HG03378 (cell line): ENCODE data around the gene HLTF.
"Not testable (repeated sequence)": the region's sequence is repeated elsewhere in the genome, so short reads cannot be mapped to it uniquely, and the experiment has no call there.

Source experiments
- ATAC-seq: cut with Tn5 transposase; IDR thresholded peaks from one replicate; pipeline ENCODE4 v1.9.1; 2021; ENCODE audit warnings: mild to moderate bottlenecking, moderate library complexity; ENCODE audit not compliant: unreplicated experiment

The HLTF gene

DNA sequence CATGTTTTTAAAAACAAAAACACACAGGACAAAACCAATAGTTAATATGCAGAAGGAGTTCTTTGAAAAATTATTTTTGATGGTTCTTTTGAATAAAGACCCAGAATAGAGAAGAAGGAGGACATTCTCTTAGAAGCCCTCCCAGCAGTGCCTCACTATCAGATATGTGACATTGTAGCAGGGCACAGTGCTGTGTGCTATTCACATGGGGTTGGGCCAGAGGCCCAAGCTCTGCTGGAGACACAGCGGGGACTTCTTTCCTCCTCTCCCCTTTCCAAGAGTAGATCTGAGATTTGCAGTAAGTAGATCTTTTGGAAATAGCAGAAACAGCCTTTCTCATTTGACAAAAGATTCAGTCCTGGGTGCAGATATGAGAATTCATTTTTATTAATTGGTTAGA lies 88.7 kb downstream of the HLTF start:
- ATAC-seq = no peak

DNA sequence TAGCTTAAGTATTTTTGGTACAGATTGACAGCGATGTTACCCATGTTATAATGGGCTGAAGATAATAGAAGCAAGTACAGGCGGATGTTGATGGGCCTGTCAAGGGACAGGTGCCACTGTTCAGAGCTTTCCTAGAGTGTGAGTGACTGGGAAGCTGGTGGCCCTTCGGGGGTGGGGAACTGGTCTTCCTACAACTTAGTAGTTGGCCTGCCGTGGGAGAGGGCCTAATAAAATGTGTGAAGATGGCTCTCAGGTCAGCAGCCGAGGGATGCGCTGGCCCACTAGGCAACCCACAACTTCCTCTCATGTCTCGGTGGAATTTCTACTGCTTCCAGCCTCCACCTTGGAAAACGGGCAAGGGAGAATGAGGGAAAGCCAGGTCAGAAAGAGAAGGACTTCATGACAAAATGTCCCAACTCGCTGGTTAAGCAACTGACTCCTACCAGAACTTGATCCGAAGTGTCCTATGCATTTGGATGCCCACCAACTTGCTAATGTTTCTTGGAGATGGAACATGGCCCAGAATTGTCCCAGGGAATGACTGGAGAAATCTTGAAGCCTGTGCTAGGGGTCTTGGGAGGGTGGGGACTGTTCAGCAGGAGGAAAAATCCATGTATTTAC lies 93.6 kb downstream of the HLTF start:
- ATAC-seq = no peak

DNA sequence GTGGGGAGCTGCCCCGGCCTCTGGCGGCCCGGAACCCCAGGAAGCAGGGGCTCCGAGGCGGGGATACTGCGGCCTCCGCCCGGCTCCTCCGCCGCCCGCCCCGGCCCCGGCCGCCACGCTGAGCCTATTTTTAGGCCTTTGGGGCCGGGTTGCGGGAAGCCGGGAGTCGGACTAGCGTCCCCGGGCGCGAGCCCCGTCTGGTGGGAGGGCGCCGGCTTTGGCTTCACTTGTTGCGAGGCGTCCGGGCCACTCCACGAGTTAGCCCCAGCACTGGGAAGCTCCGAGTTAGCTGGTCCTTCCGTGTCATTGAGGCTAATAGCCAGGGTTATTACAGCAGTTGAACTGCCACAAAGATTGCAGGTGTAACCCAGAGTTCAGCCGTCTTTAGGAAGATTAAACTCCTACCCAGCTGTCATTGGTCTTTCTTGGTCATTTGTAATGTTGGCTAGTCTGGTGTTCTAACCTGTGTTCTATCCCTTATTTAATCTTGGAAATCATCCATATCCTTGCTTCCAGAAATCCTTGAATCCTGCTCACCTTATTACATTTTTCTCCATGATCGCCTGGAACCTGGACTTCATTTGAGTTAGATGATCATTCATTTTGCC lies 94.2 kb downstream of the HLTF start:
- ATAC-seq = peak; percentile 35

DNA sequence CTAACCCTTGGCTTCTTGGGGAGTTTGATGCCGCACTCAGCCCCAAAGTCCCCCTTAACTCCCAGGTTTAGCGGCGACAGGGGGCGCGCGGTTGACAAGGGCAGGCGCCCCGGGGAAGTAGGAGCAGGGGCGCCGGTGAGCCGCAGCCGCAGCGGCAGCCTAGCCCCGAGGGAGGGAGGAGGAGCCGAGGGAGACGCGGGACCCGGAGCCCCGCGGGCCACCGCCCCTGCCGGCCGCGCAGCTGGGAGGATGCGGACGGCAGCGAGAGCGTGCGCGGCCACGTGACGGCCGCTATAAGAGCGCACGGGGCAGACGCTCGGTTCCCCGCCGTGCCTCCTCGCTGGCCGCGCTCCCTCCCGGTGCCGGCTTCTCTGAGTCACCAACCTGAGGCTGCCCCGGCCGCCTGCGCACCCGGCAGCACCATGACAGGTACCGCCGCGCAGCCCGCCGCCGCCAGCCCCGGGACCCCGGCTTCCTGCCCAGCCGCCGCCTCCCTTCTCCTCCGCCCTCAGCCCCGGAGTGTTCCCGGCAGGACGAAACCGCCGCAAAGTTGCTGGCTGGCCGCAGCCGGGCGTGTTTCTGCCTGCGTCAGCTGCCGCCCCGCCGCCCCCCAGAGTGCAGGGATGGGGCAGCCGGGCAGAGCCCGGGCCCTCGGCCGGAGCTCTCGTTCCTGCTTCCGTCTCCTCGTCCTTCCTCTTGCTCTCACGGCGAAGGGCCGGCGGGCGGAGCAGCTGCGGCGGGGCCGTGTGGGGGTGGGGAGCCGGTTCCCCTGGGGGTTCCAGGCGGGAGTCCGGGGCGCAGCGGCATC lies 94.9 kb downstream of the HLTF start, which contains the start of gene GYG1:
TSS of gene GYG1 (plus strand) at position 322 of the 808 bp plus-strand sequence. CDS start at position 423, 101 bp downstream.
- ATAC-seq = peak; percentile 73

DNA sequence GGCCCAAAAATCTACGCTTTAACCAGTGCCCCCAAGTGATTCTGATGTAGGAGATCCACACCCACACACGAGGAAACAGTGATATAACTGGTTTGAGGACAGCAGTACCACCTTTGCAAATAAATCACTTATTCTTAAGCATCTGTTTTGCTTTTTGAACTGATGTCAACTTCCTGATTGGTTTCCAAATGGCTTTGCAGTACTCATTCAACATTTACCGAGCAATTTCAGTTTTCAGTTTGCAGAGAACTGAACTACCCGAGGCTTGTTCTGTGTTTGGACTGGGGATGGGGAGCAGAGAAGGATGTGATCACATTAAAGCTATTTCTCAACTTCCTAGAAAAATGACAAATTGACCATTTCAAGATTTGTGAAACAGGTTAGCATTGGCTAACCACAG lies 96.1 kb downstream of the HLTF start:
- peak; percentile 40 for ATAC-seq

DNA sequence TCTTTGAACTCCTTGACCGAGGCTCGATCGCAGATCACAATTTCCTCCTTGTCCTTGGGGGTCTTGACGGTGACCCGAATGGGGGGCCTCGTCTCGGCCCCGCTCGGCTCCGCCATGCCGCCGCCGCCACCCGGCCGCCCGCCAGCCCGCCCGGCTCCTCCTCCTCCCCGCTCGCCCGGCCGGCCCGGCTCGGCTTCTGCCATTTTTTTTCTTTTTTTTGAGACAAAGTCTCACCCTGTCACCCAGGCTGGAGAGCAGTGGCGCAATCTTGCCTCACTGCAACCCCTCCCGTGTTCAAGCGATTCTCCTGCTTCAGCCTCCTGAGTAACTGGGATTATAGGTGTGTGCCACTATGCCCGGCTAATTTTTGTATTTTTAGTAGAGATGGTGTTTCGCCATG lies 98.8 kb downstream of the HLTF start:
- ATAC-seq = not testable (repeated sequence)

DNA sequence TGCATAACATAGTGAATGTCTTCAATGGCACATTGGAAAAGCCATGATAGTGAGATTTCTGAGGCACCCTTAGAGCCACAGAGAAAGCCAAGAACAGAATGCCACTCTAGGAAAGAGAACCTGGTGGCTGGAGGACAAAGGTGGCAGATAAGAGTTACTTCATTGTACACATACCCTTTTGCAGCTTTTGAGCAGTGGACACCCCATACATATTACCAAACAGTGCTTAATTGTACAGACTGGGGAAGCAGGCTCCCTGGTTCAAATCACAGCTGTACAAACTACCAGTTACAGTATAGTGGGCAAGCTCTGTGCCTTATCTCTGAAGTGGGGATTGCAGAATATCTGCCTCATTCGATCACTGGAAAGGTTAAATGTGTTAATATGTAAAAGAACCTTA lies 105.1 kb downstream of the HLTF start:
- no peak for ATAC-seq
